NCI-H82 treated with DMSO at 0.1 percent for 48 hours (cell line): ENCODE results near the gene SPG21.
A peak's percentile ranks its signal among the peaks of the same experiment; 100 is the strongest.

Source experiments
- DNase-seq: peaks from one replicate; lab custom pipeline; 2025; ENCODE audit not compliant: unreplicated experiment; lab: John Stamatoyannopoulos, UW

Gene SPG21

DNA sequence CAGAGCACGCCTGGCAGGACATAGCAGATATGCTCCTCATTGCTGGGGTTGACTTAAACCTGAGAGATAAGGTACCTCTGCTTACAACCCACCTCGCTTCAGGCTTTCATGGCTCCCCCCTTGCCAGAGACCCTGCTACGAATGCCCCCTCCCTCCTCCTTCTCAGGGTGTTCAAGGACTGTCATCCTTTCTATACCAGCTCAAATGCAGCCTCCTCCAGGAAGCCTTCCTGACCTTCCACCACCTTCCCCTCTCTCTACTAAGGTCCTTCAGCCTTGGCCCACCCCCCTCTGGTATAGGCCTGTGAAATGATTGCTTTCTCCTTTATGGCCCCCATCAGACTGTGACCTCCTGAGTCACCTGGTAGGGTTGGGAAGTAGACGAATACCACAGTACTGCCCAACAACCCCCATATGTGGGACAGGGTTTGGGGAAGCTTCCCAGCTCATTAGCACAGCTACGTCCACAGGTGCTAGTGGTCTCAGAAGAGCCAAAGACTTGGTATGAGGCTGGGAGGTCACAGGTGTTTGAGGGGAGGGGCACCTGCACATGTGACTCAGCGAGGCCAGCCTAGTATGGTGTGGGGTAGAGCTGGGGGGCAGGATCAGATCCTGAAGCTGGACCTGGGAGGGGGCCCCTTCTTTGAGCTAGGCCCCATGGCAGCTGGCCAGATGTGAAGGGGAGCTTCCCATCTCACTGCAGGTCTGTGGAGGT lies 46.0 kb downstream of the SPG21 start:
- DNase-seq: no peak

DNA sequence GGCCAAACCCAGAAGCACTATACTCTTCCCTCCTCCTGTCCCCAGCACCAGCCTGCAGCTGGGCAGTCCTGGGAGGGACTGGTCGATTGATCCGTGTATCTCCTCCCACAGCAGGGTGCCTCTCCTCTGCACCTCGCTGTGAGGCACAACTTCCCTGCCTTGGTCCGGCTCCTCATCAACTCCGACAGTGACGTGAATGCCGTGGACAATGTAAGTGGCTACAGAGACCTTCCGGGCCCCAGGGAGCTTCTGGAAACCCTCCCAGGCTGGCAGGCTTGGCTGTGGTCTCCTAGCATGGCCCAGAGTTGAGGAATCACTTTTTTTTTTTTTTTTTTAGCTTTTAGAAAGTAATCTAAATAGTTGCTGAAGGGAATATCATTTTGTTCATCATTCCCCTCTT lies 47.4 kb downstream of the SPG21 start:
- no peak for DNase-seq

DNA sequence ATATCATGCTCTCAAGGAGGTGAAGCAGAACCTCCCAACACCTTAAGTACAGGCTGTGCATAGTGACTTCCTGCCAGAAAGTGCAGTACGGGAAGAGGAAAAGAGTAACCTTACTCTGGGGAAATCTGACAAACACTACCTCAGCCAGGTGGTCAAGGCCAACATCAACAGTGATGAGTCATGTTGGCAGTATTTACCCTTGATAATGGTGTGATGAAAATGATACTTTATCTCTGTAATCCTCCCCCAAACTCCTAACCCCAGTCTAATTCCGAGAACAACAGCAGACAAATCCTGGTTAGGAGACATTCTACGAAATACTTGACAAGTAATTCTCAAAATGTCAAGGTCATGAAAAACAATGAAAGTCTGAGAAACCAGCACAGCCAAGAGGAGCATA lies 51.5 kb downstream of the SPG21 start:
- no peak for DNase-seq

- peak; percentile 3 for DNase-seq
These were observed 55.7 kb downstream of the SPG21 start for GRCh38 chr15:64934023-64934422.

DNA sequence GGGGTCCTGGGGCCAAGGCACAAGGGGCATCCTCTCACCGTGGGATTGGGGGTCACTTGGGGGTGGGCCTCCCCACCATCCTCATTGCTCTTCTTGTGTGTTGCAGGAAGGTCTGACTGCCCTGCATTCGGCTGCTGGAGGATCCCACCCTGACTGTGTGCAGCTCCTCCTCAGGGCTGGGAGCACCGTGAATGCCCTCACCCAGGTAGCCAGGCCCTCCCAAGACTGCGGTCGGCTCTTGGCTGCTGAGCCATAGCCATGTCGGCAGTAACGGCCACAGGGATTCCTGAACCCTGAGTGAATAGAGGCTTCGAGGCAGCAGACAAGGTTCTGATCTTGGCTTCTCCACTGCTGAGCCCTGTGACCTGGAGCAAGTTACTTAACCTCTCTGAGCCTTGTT lies 58.3 kb downstream of the SPG21 start:
- DNase-seq: no peak

DNA sequence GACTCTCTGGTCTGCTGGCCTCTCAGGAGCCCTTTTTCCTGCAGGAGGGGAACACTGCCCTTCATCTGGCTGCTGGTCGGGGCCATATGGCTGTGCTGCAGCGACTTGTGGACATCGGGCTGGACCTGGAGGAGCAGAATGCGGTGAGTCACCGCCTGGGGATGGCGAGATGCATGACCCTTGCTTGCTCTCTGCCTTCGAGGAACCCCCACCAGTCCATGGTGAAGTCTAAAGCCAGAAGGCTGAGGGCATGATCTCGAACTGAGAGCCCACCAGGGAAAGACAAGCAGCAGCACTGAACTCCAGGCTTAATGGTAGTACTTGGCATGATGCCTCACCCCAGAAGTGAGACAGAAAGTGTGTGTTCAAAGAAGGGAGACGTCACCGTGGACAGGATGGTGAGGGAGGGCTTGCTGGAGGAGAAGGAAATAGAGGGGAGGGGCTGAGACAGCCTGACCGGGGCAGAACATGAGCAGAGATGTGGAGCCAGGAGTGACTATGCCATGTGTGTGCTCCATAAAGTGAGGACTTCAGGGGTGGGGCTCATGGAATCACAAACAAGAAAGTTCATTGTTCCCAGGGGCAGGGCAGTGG lies 58.8 kb downstream of the SPG21 start:
- no peak for DNase-seq

DNA sequence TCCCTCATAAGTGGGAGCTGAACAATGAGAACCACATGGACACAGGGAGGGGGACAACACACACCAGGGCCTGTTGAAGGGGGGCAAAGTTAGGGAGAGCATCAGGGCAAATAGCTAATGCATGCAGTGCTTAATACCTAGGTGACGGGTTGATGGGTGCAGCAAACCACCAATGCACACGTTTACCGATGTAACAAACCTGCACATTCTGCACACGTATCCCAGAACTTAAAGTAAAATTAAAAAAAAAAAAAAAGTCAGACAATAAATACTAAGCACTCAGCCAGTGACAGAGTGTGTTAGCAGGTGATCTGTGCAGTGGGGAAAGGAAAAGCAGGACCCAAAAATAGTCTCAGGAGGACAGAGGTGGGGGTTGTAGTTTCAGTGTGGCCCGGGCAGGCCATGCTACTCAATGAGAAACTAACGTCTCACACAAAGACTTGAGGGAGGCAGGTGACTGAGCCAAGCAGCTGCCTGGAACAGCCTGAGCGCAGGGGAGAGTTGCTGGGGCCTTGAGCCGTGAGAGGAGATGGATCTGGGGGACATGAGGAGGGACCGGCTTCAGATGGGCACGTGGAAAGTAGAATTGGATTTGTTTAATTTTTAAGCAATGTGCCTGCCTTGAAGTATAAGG lies 59.6 kb downstream of the SPG21 start:
- no peak for DNase-seq

GRCh38 chr15:64928626-64929220 lies 61.0 kb downstream of the SPG21 start:
- DNase-seq: no peak

DNA sequence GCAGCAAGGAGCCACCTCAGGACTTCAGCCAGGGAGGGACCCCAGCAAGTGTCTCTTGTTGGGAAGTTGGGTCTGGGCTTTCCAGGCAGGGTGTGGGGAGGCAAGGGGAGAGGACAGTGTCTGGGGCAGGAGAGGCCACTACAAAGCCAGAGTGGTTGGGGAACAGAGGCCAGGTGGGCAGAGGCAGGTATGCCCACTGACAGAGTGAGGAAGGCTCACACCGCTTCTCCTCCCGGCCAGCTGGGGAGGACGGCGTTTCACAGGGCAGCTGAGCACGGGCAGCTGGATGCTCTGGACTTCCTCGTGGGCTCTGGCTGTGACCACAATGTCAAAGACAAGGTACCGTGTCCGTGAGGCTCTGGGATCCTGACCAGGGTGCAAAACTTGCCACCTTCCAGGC lies 63.1 kb downstream of the SPG21 start:
- no peak for DNase-seq

- no peak for DNase-seq
These were observed 64.1 kb downstream of the SPG21 start for GRCh38 chr15:64925335-64926330.

DNA sequence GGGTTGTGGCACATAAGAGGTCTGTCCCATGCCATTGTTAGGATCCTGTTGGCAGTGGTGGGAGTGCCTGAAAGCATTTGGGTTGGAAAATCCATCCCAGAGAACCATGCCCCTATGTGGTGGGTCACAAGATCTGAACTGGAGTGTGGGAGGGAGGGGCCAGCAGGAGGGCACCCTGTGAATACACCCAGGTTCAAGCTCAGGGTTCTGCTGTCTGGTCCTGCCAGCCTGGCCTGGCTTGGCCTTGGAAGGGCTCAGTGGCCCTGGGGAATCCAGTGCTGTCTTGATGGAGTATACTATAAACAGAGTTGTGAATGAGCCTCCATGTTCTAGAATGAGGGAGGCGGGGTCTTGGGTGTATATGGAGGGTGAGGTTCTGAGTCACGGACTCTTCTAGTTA lies 66.2 kb downstream of the SPG21 start:
- no peak for DNase-seq

DNA sequence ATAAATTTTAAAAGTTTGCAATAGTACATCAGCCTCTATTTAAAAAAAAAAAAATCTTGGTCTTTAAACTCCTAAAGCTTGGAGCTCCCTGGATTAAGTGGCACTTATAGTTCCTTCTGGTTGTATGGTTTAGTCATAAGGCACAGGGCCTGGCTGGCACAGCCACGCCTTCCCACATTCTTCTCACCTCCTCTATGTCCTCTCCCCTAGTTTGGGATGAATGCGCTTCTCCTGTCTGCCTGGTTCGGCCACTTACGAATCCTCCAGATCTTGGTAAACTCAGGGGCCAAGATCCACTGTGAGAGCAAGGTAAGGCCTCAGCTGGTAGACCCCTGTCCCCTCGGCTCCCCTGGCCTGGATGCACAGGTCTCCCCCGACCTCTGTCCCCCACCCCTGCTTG lies 68.0 kb downstream of the SPG21 start:
- DNase-seq: no peak

GRCh38 chr15:64919721-64920120 lies 70.0 kb downstream of the SPG21 start:
- no peak for DNase-seq

DNA sequence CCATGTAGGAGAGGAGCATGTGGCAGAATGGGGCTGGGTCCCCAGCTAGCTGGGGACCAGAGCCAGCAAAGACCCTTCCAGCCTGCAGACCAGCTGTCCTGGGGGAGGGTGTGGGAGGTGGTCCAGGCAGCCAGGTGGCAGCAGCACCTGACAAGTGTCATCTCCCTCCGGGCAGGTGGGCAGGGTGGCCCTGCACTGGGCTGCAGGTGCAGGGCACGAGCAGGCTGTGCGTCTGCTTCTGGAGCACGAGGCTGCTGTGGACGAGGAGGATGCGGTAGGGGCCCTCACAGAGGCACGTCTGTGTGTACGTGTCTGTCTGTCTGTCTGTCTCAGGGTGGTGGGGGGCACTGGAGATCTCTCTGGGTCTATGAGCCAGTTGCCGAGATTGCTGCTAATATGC lies 72.5 kb downstream of the SPG21 start:
- DNase-seq: no peak

DNA sequence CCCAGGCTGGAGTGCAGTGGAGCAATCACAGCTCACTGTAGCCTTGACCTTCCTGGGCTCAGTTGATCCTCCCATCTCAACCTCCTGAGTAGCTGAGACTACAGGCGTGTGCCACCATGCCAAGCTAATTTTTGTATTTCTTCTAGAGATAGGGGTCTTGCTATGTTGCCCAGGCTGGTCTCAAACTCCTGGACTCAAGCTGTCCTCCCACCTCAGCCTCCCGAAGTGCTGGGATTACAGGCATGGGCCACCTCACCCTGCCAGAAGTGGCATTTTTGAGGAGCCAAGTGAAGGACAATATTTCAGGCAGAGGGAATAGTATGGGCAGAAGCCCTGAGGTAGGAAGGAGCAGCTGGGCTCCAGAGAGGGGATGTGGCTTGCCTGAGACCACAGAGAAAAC lies 73.3 kb downstream of the SPG21 start:
- no peak for DNase-seq

- DNase-seq: no peak
These were observed 74.0 kb downstream of the SPG21 start for GRCh38 chr15:64915518-64916227.
